OCI-M2 (cell line): ENCODE data around the gene SYT9.
"Not testable (repeated sequence)": the region's sequence is repeated elsewhere in the genome, so short reads cannot be mapped to it uniquely, and the experiment has no call there.

Experiments
- DNase-seq: peaks from one replicate; lab custom pipeline; 2025; ENCODE audit not compliant: unreplicated experiment; lab: John Stamatoyannopoulos, UW

SYT9 gene

GRCh38 chr11:7335442-7335841 lies 83.7 kb downstream of the SYT9 start:
- DNase-seq, result not testable (repeated sequence)

DNA sequence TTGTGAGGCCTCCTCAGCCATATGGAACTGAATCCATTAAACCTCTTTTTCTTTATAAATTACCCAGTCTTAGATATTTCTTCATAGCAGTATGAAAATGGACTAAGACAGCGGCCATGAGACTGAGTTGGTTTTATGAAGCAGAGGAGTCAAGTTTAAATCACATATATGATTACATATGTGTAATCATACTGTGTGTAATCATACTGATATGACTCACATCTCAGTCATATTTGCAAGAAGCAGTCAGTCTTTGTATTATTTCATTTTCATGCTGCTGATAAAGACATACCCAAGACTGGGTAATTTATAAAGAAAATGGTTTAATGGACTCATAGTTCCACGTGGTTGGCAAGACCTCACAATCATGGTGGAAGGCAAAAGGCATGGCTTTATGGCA lies 89.8 kb downstream of the SYT9 start:
- no peak for DNase-seq

- no peak for DNase-seq
Observed at GRCh38 chr11:7347611-7348431, 96.1 kb downstream of the SYT9 start.

GRCh38 chr11:7348432-7349304 lies 97.0 kb downstream of the SYT9 start:
- DNase-seq, result no peak

DNA sequence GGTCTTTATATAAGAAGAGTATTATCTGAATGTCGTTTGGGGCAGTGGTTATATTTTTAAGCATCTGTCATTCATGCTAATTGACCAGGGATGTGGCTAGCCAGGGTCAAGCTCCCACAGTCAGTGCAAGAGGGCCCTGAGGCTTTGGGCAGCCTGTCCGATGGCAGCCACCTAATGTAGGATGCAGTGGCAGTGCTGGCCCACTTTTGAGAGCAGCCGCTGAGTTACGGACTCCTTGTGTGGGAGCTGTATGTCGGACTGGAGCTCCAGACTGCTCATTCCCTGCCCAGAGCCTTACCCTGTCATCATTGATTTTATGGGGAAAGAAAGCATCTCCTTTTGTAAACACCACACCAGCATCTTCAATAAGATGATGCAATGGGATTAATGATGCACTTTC lies 99.5 kb downstream of the SYT9 start:
- DNase-seq, result no peak

DNA sequence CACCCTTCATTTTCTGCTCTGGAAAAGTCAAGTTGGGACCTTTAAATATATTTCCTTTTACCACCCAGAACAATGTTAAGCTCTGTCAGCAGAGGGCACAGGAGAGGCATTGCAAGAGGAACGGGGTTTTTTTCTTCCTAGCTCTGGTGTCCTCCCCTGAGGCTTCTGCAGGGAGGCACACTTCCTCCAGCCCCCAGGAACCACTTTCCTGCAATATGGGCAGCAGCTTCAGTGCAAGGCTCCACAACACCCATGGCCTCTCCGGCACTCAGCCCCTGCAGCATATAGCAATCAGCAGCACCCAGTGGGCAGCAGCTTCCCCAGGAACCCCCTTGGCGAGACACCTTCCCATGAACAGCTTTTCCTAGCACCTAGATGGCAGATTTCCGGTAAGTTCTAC lies 101.4 kb downstream of the SYT9 start:
- no peak for DNase-seq

DNA sequence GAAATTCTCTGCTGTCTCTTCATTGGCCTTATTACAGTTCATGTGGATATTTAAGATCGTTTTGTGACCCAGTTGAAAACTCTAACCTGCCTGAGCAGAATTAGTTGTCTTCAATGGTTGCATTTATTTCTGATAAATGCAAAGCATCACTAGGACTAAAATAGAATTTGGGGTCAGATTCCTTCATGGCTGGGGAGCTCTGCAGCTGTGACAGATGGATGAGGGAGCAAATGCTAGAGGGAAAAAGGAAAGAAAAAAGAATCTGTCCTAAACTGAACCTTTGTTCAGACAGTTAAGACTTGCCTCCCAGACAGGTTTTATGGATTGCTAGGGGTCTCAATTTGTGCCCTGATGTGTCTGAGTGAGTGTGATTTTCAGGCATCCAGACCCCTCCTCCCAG lies 113.0 kb downstream of the SYT9 start:
- DNase-seq, result no peak

DNA sequence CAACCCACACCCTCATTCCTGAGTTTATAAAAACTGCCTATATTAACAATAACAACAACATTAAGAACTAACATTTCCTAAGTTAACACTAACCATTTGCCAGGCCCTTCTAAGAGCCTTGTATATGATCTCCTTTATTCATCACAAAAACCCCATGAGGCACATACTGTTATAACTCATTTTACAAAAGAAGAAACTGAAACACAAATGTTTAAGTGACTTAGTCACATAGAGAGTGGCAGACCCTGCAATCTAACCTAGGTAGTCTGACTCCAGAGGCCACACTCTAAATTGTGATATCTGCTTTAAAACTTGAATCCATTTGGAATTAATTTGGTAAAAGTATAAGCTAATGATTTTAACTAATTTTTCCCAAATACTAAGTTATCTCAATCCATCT lies 116.1 kb downstream of the SYT9 start:
- no peak for DNase-seq

GRCh38 chr11:7376386-7376785 lies 124.7 kb downstream of the SYT9 start:
- no peak for DNase-seq

DNA sequence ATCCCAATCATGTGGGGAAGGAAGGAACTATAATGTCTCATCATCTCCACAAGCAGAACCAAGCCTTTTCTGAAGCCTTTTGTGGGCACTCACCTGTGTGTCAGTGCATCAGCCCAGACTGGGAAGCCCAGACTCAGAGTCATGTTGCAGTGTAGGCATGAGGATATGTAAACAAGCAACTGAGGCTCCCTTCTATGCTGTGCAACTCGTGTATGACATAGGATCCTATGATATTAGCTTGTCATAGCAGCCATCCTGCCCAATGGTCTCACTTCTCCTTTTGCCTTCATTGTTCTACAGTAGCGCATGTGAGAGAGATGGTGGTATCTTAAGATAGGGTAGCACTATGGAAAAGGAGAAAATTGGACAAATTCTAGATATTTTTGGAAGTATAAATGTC lies 130.2 kb downstream of the SYT9 start:
- DNase-seq, result no peak

DNA sequence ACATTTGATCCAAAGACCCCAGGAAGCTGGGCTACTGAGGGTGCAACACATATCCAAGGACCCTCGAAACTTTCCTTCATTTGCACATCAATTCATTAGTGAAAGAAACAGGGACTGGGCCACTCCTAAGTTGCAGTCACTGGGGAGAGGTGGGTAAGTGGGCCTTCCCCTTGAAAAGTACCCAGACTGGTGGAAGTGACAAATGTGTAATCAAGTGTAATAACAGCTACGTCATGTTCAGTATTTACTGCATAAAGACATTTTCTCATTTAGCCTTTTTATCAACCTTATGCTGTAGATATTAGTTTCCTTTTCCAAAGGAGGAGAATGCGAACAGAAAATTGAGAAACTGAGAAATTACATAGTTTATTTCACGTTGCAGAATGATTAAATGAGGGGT lies 131.7 kb downstream of the SYT9 start:
- DNase-seq, result no peak

DNA sequence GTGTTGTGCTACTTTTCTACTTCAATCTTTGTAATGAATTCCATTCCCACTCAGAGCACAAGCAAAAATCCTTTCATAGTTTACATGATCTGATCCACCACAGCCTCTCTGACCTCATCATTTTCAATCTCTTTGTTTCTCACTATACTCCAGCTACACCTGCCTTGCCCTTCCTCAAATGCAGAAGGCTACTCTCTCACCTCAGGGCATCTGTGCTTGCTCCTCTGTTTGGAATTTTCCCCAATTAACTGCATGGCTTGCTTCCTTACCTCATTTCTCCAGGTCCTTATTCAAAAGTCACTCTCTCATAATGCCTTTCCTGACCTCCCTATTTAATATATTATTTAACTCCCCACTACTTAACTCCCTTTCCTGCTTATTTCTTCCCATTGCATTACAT lies 133.0 kb downstream of the SYT9 start:
- DNase-seq, result no peak

- DNase-seq, result no peak
Observed at GRCh38 chr11:7385532-7385931, 133.8 kb downstream of the SYT9 start.

- no peak for DNase-seq
Observed at GRCh38 chr11:7413961-7414915, 162.5 kb downstream of the SYT9 start.

DNA sequence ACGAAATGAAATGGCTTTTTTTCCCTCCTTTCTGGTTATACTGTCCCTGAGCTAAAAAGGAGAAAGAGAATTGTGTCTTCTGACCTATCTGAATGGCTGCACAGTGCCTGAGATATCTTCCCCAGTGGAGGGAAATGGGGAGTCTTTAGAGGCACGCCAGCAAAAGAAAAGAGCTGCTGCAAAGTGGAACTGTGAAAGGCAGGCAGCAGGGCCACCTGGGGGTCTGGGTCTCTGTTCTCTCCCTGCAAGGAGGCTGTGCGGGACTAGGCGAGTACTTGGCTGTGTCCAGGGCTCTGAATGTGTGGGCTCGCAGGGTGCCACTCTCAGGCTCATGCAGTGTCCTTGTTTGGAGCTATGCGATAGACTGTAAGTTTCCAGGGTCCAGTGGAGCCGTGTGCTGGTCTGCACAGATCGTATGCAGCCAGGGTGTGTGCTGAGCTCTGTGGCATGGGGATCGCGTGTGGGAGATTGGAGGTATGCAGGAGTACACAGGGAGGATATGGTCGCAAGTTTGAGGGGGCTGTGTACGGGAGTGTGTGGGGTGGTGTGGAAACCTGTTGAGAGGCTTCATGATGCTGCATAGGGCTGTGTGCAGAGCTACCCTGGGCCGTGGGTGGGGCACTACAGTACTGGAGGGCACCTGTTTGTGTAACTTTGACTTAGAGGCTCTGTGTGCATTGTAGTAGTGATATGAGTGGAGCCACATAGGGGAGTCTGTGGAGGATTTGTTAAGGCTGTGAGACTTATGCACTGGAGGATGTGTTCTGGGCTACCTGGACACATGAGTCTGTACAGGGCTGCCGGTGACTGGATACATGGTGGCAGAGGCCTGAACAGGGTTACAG lies 163.5 kb downstream of the SYT9 start:
- no peak for DNase-seq

DNA sequence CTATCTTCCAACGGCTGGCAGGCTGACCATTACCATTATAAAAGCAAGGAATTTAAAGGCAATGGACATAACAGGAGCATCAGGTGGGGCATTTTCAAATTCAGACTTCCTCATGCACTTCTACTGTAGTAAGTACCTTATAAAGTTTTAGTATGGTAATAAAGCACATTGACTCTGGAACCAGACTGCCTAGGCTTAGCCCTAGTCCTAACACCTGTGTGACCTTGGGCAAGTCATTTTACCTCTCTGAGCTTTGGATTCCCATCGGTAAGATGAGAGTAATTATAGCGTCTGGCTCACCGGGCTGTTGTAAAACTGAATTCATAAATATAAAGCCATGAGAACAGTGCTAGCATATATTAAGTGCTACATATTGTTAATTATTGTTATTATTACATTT lies 164.4 kb downstream of the SYT9 start:
- no peak for DNase-seq

GRCh38 chr11:7417328-7417727 lies 165.6 kb downstream of the SYT9 start:
- DNase-seq, result no peak

- DNase-seq, result no peak
Observed at GRCh38 chr11:7418061-7418460, 166.4 kb downstream of the SYT9 start.

DNA sequence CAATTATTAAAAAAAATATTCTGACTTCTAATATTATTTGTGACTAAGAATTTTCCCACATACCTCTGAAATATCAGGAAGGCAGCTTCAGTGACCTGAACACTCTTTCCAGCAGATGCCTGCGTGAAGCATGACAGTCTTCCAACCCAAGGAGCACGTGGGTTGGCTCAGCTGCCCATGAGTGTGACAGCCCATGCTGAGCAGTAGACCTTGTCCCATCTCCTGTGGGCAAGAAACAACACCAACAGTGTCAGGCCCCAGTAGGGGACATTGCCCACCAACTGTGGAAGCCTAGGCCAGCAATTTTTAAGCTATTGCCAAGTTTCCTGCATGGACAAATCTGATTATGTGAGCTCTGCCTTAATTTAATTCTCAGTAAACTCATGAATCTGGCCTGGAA lies 167.2 kb downstream of the SYT9 start:
- no peak for DNase-seq

DNA sequence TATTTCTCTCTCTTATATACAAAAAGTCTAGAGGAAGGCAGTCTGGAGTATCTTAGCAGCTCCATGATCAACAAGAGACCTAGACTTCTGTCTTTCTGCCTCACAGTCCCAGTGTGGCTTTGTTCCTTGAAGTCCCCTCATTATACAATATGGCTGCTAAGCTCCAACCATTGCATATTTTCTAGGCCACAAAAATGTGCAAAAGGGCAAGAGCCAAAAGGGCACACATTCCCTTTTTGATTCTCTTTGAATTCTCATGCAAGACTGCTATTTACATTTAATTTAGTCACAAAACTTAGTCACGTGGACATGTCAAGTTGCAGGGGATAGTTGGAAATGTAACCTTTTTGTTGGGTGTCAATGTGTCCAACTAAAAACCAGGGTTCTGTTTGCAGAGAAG lies 169.4 kb downstream of the SYT9 start:
- DNase-seq, result no peak
